Rectal smooth muscle tissue (tissue), 1 donor: ENCODE results near the gene TMEM106A.
"Not testable (repeated sequence)": the region's sequence is repeated elsewhere in the genome, so short reads cannot be mapped to it uniquely, and the experiment has no call there.

Source experiments
- H3K27ac ChIP-seq: one replicate; pipeline ENCODE4 v1.7.0; 2013; ENCODE audit warnings: low read depth, low read length, inconsistent platforms
- H3K27me3 ChIP-seq: one replicate; pipeline ENCODE4 v1.7.0; 2013; ENCODE audit warnings: low read length; ENCODE audit not compliant: control insufficient read depth, insufficient read depth
- H3K36me3 ChIP-seq: one replicate; pipeline ENCODE4 v1.7.0; 2013; ENCODE audit warnings: low read length; ENCODE audit not compliant: control insufficient read depth, insufficient read depth
- H3K4me1 ChIP-seq: one replicate; pipeline ENCODE4 v1.7.0; 2013; ENCODE audit warnings: low read length; ENCODE audit not compliant: control insufficient read depth, insufficient read depth
- H3K4me3 ChIP-seq: one replicate; pipeline ENCODE4 v1.7.0; 2013; ENCODE audit warnings: low read length
- H3K9ac ChIP-seq: one replicate; pipeline ENCODE4 v1.7.0; 2013; ENCODE audit warnings: low read length

TMEM106A gene

GRCh38 chr17:43211480-43212402, at the start of gene TMEM106A:
Gene TMEM106A, plus strand, starts transcription at chr17:43211875. Its CDS starts 1,167 bp downstream, at chr17:43213042.
- H3K4me3 ChIP-seq, result peak within 1 kb of the TSS; percentile 89
- peak within 1 kb of the TSS; percentile 91 for H3K9ac ChIP-seq
- H3K27ac ChIP-seq, result peak within 1 kb of the TSS; percentile 80
- H3K36me3 ChIP-seq, result peaks cover 11% of the 10 kb centered on the region
- peaks cover 3% of the 10 kb centered on the region for H3K4me1 ChIP-seq
- H3K27me3 ChIP-seq, result no peaks in the 10 kb centered on the region

GRCh38 chr17:43165971-43166370, 45.7 kb upstream of the TMEM106A start:
- H3K4me1 ChIP-seq, H3K27me3 ChIP-seq, H3K9ac ChIP-seq, H3K4me3 ChIP-seq, H3K27ac ChIP-seq, H3K36me3 ChIP-seq: not testable (repeated sequence)

- Histone ChIP-seq H3K9ac (peak overlapping the region; percentile 80), H3K27me3 (no peaks in the 10 kb centered on the region), H3K36me3 (no peaks in the 10 kb centered on the region), H3K4me3 (peak overlapping the region; percentile 96), H3K4me1 (peaks cover 11% of the 10 kb centered on the region), H3K27ac (peak overlapping the region; percentile 99)
Observed at GRCh38 chr17:43169561-43170139, 42.0 kb upstream of the TMEM106A start.

- H3K9ac ChIP-seq, result peak overlapping the region; percentile 95
- H3K36me3 ChIP-seq, result peaks cover 2% of the 10 kb centered on the region
- peak overlapping the region; percentile 96 for H3K4me3 ChIP-seq
- peaks cover 14% of the 10 kb centered on the region for H3K4me1 ChIP-seq
- no peaks in the 10 kb centered on the region for H3K27me3 ChIP-seq
- H3K27ac ChIP-seq, result peak overlapping the region; percentile 99
Observed at GRCh38 chr17:43170140-43170765, 41.4 kb upstream of the TMEM106A start.

- Histone ChIP-seq H3K36me3 (peaks cover 2% of the 10 kb centered on the region), H3K4me3 (peak within 1 kb of the TSS; percentile 96), H3K4me1 (peaks cover 21% of the 10 kb centered on the region), H3K27me3 (no peaks in the 10 kb centered on the region), H3K9ac (peak within 1 kb of the TSS; percentile 95), H3K27ac (peak within 1 kb of the TSS; percentile 99)
Observed at GRCh38 chr17:43170766-43171585, 40.7 kb upstream of the TMEM106A start, which contains the start of gene NBR1. Gene NBR1, plus strand, starts transcription at chr17:43171214. Its CDS starts 4,586 bp downstream, at chr17:43175800.

- peak overlapping the region; percentile 95 for H3K9ac ChIP-seq
- peak overlapping the region; percentile 99 for H3K27ac ChIP-seq
- no peaks in the 10 kb centered on the region for H3K27me3 ChIP-seq
- peak overlapping the region; percentile 96 for H3K4me3 ChIP-seq
- peaks cover 5% of the 10 kb centered on the region for H3K36me3 ChIP-seq
- peaks cover 25% of the 10 kb centered on the region for H3K4me1 ChIP-seq
Observed at GRCh38 chr17:43171586-43172487, 39.8 kb upstream of the TMEM106A start.

GRCh38 chr17:43175213-43176118, 36.2 kb upstream of the TMEM106A start:
- Histone ChIP-seq H3K27ac (peak overlapping the region; percentile 32), H3K4me1 (peaks cover 28% of the 10 kb centered on the region), H3K4me3 (peak overlapping the region; percentile 27), H3K9ac (no peak overlapping the region), H3K27me3 (no peaks in the 10 kb centered on the region), H3K36me3 (peaks cover 7% of the 10 kb centered on the region)

GRCh38 chr17:43176119-43176570, 35.5 kb upstream of the TMEM106A start:
- Histone ChIP-seq H3K9ac (no peak overlapping the region), H3K27me3 (no peaks in the 10 kb centered on the region), H3K4me3 (peak overlapping the region; percentile 32), H3K4me1 (peaks cover 28% of the 10 kb centered on the region), H3K36me3 (peaks cover 10% of the 10 kb centered on the region), H3K27ac (peak overlapping the region; percentile 32)

- no peak overlapping the region for H3K4me3 ChIP-seq
- no peak overlapping the region for H3K27ac ChIP-seq
- peaks cover 13% of the 10 kb centered on the region for H3K36me3 ChIP-seq
- no peaks in the 10 kb centered on the region for H3K27me3 ChIP-seq
- H3K9ac ChIP-seq, result no peak overlapping the region
- peaks cover 2% of the 10 kb centered on the region for H3K4me1 ChIP-seq
Observed at GRCh38 chr17:43183921-43184320, 27.8 kb upstream of the TMEM106A start.

GRCh38 chr17:43186656-43187055, 25.0 kb upstream of the TMEM106A start:
- H3K4me1 ChIP-seq, H3K4me3 ChIP-seq, H3K27me3 ChIP-seq, H3K27ac ChIP-seq, H3K9ac ChIP-seq: not testable (repeated sequence)
- H3K36me3 ChIP-seq, result peaks cover 31% of the 10 kb centered on the region
